ENCODE results near the gene INTS3.

The INTS3 gene

DNA sequence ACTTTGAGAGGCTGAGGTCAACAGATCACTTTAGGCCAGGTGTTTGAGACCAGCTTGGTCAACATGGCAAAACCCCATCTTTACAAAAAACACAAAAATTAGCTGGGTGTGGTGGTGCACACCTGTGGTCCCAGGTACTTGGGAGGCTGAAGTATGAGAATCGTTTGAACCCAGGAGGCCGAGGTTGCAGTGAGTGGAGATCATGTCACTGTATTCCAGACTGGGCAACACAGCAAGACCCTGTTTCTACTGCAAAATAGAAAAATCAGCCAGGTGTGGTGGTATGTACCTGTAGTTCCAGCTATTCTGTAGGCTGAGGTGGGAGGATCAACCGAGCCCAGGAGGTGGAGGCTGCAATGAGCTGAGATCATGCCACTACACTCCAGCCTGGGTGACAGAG lies 4.2 kb upstream of the INTS3 start:
- TF ChIP-seq FOXM1 (IDR thresholded peaks at IDR 0.05; ENCODE audit: borderline replicate concordance, low read depth) (no peak), NFIC (IDR thresholded peaks at IDR 0.05) (no peak), EP300 (IDR thresholded peaks at IDR 0.05; ENCODE audit: borderline replicate concordance) (no peak), TCF12 (IDR thresholded peaks at IDR 0.05; ENCODE audit: low read depth) (no peak), YY1 (IDR thresholded peaks at IDR 0.05; ENCODE audit: low read depth) (no peak), ZBTB7A (IDR thresholded peaks at IDR 0.05; ENCODE audit: low read depth) (no peak), CREB1 (IDR thresholded peaks at IDR 0.05; ENCODE audit: low read depth) (no peak), CEBPB (IDR thresholded peaks at IDR 0.05) (no peak), TAF1 (IDR thresholded peaks at IDR 0.05; ENCODE audit: low read depth) (no peak), TEAD4 (IDR thresholded peaks at IDR 0.05) (no peak), EGR1 (IDR thresholded peaks at IDR 0.05) (no peak), RAD21 (IDR thresholded peaks at IDR 0.05; ENCODE audit: low read depth) (no peak)
- TF ChIP-seq, protein P1, sequence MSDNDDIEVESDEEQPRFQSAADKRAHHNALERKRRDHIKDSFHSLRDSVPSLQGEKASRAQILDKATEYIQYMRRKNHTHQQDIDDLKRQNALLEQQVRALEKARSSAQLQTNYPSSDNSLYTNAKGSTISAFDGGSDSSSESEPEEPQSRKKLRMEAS (IDR thresholded peaks at IDR 0.05), result no peak
- TF ChIP-seq, protein P2, sequence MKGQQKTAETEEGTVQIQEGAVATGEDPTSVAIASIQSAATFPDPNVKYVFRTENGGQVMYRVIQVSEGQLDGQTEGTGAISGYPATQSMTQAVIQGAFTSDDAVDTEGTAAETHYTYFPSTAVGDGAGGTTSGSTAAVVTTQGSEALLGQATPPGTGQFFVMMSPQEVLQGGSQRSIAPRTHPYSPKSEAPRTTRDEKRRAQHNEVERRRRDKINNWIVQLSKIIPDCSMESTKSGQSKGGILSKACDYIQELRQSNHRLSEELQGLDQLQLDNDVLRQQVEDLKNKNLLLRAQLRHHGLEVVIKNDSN (IDR thresholded peaks at IDR 0.05), result no peak
- TF ChIP-seq, protein P3, sequence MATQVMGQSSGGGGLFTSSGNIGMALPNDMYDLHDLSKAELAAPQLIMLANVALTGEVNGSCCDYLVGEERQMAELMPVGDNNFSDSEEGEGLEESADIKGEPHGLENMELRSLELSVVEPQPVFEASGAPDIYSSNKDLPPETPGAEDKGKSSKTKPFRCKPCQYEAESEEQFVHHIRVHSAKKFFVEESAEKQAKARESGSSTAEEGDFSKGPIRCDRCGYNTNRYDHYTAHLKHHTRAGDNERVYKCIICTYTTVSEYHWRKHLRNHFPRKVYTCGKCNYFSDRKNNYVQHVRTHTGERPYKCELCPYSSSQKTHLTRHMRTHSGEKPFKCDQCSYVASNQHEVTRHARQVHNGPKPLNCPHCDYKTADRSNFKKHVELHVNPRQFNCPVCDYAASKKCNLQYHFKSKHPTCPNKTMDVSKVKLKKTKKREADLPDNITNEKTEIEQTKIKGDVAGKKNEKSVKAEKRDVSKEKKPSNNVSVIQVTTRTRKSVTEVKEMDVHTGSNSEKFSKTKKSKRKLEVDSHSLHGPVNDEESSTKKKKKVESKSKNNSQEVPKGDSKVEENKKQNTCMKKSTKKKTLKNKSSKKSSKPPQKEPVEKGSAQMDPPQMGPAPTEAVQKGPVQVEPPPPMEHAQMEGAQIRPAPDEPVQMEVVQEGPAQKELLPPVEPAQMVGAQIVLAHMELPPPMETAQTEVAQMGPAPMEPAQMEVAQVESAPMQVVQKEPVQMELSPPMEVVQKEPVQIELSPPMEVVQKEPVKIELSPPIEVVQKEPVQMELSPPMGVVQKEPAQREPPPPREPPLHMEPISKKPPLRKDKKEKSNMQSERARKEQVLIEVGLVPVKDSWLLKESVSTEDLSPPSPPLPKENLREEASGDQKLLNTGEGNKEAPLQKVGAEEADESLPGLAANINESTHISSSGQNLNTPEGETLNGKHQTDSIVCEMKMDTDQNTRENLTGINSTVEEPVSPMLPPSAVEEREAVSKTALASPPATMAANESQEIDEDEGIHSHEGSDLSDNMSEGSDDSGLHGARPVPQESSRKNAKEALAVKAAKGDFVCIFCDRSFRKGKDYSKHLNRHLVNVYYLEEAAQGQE (IDR thresholded peaks at IDR 0.05; ENCODE audit: low read depth), result no peak

DNA sequence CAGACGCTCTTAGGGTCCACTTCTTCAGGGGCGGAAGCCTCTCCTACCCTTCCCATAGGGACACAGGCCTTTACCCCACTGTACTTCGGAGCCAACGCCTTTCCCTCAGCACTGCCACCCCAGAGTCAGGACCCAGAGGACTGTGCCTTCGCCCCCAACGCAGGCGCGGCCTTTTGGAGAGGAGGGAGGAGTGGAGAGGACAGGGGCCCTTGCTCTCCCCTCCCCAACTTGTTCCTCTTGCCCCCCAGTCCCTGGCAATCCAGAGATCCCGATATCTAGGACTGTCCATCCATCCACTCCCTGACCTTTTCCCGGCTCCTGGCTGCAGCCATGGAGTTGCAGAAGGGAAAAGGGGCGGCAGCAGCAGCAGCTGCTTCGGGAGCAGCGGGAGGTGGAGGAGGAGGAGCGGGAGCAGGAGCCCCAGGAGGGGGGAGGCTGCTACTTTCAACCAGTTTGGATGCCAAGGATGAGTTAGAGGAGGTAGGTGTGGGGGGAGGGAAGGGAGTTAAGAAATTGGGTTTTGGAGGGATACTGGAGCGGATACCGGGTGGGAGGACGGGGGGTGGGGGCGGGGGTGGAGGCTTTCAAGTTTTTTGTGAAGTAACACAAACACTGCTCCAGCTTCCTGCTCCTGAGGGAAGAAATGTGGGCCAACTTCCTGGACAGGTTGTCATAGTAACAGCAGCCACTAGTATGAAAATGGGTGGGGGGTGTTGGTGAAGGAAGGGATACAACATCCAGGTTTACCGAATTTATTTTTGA lies 636 bp downstream of the INTS3 start:
- TF ChIP-seq TEAD4 (IDR thresholded peaks at IDR 0.05) (no peak), ZBTB7A (IDR thresholded peaks at IDR 0.05; ENCODE audit: low read depth) (no peak), YY1 (IDR thresholded peaks at IDR 0.05; ENCODE audit: low read depth) (no peak), EP300 (IDR thresholded peaks at IDR 0.05; ENCODE audit: borderline replicate concordance) (no peak), FOXM1 (IDR thresholded peaks at IDR 0.05; ENCODE audit: borderline replicate concordance, low read depth) (no peak), RAD21 (IDR thresholded peaks at IDR 0.05; ENCODE audit: low read depth) (no peak), EGR1 (IDR thresholded peaks at IDR 0.05) (no peak)
- TF ChIP-seq, protein P3 (IDR thresholded peaks at IDR 0.05; ENCODE audit: low read depth), result no peak

DNA sequence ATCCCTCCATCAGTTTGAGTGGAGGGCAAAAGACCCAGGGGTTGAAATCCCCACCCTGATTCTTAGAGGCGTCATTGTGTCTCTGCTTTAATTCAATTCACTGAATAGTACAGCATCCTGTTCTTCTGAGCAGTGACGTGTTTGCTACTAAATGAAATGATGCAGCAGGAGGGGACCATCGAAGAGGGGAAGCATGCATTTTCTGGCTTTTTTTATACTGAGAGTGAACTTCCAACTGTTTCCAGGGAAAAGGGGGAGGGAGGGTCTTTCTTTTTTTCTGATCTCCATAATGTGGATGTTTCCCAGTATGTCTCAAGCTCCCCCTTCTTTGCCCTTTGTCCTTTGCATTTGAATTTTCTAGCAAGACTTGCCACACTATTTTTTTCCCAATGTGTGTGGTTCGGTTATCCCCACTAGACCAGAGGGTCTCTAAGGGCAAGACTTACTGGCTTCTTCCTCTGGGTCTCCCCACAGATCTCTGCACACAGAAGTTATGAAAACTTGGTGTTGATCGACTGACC lies 2.7 kb downstream of the INTS3 start:
- no peak for TF ChIP-seq FOXM1 (IDR thresholded peaks at IDR 0.05; ENCODE audit: borderline replicate concordance, low read depth)
- TF ChIP-seq, protein P3 (IDR thresholded peaks at IDR 0.05; ENCODE audit: low read depth), result no peak

DNA sequence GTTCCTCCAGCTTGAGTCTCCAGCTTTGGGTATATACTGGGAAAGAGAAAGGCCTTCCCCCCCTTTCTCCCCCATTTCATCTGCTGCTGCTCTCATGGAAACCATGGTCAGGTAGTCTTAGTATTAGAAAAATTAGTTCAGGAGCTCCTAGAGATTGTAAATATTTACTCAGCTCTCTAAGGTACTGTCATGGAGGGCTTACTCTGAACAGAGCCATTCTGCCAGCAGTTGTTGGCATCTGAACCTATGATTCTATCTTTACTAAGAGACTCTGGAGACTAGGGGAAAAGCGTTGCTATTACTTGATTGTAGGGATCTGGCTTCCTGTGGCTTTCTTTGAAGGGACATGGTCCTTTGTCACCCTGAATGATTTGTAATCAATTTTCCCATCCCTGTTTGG lies 6.1 kb downstream of the INTS3 start:
- TF ChIP-seq RAD21 (IDR thresholded peaks at IDR 0.05; ENCODE audit: low read depth), result no peak
- no peak for TF ChIP-seq TAF1 (IDR thresholded peaks at IDR 0.05; ENCODE audit: low read depth)
- TF ChIP-seq, protein P2 (IDR thresholded peaks at IDR 0.05), result no peak

DNA sequence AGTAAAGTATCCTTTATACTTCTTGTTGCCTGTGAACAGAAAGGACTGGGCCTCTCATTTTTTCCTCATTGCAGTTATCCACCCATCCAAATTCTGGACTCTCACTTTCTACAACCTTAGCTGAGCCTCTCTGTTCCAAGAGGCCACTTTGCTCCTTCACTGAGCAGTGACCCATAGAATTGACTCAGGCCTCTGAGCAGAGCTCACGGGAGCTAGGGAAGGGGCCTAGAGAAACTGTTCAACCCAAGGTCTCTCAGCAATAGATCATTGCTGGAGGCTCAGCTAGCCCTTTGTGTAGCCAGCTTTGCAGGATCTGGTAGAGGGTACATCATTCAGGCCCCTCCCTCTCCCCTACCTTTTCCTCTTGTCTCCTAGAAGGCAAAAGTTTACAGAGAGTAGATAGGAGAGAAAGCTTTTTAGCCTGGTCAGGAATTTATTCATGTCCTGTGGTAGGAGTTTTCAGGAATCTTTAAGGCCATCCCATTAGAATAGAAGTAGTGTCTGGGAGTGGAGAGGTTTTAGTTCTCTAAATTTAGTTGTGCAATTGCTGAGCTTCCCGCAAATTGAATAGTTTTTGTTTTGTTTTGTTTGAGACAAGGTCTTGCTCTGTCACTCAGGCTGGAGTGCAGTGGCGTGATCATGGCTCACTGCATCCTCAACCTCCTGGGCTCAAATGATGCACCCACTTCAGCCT lies 6.7 kb downstream of the INTS3 start:
- TF ChIP-seq, protein P1 (IDR thresholded peaks at IDR 0.05), result no peak
- TF ChIP-seq CREB1 (IDR thresholded peaks at IDR 0.05; ENCODE audit: low read depth), result no peak
- no peak for TF ChIP-seq EP300 (IDR thresholded peaks at IDR 0.05; ENCODE audit: borderline replicate concordance)
- TF ChIP-seq YY1 (IDR thresholded peaks at IDR 0.05; ENCODE audit: low read depth), result no peak
- TF ChIP-seq TCF12 (IDR thresholded peaks at IDR 0.05; ENCODE audit: low read depth), result no peak
- TF ChIP-seq FOXM1 (IDR thresholded peaks at IDR 0.05; ENCODE audit: borderline replicate concordance, low read depth), result no peak
- TF ChIP-seq, protein P2 (IDR thresholded peaks at IDR 0.05), result no peak
- TF ChIP-seq TEAD4 (IDR thresholded peaks at IDR 0.05), result no peak
- TF ChIP-seq CEBPB (IDR thresholded peaks at IDR 0.05), result no peak
- no peak for TF ChIP-seq RAD21 (IDR thresholded peaks at IDR 0.05; ENCODE audit: low read depth)
- no peak for TF ChIP-seq EGR1 (IDR thresholded peaks at IDR 0.05)
- TF ChIP-seq, protein P3 (IDR thresholded peaks at IDR 0.05; ENCODE audit: low read depth), result no peak
- TF ChIP-seq ZBTB7A (IDR thresholded peaks at IDR 0.05; ENCODE audit: low read depth), result no peak
- TF ChIP-seq NFIC (IDR thresholded peaks at IDR 0.05), result no peak
- no peak for TF ChIP-seq TAF1 (IDR thresholded peaks at IDR 0.05; ENCODE audit: low read depth)
